Fibroblast of lung (primary cell): ENCODE data around the gene SORCS3. TPM values are rescaled to one million over a fixed set of nuclear protein-coding genes. Genes with fewer than 3 reads are reported as not detected.

Experiments
- DNase-seq, 2 donors: peaks; one replicate each; pipeline versions ENCODE4 v3.0.0 to v3.0.0-alpha.2; 2010; ENCODE audit warnings: low read depth in 2 of 2
- H2AFZ ChIP-seq: 2 replicates; pipeline ENCODE4 v1.5.1; 2012; ENCODE audit warnings: low read length, control low read depth, inconsistent platforms
- H3K27ac ChIP-seq: 2 replicates; pipeline ENCODE4 v1.5.1; 2011; ENCODE audit warnings: low read length, control low read depth; ENCODE audit not compliant: insufficient read depth
- H3K27me3 ChIP-seq: 2 replicates; pipeline ENCODE4 v1.5.1; 2011; ENCODE audit warnings: mild to moderate bottlenecking, low read length; ENCODE audit not compliant: control insufficient read depth, insufficient read depth
- H3K36me3 ChIP-seq: 2 replicates; pipeline ENCODE4 v1.5.1; 2011; ENCODE audit warnings: low read length; ENCODE audit not compliant: control insufficient read depth, insufficient read depth
- H3K4me1 ChIP-seq: 2 replicates; pipeline ENCODE4 v1.5.1; 2011; ENCODE audit warnings: low read length; ENCODE audit not compliant: control insufficient read depth, insufficient read depth; ENCODE audit errors: extremely low read depth
- H3K4me2 ChIP-seq: 2 replicates; pipeline ENCODE4 v1.5.1; 2011; ENCODE audit warnings: low read length, control low read depth; ENCODE audit not compliant: insufficient read depth; ENCODE audit errors: extremely low read depth
- H3K4me3 ChIP-seq, 4 experiments: fragments of 200-600 bp in 1 of 4; sonication (generic) in 1 of 4; replicated peaks in 1 of 4; 2 replicates each; pipeline ENCODE4 v1.5.1; 2011 to 2016; ENCODE audit warnings: low read length in 4 of 4, low read depth in 3 of 4, mild to moderate bottlenecking in 3 of 4, control low read depth in 2 of 4, inconsistent platforms in 1 of 4, mixed read lengths in 1 of 4; ENCODE audit not compliant: insufficient read depth in 1 of 4; ENCODE audit errors: control extremely low read depth in 1 of 4
- H3K79me2 ChIP-seq: 2 replicates; pipeline ENCODE4 v1.5.1; 2012; ENCODE audit warnings: mild to moderate bottlenecking, low read length, inconsistent platforms; ENCODE audit not compliant: control insufficient read depth, insufficient read depth
- H3K9ac ChIP-seq: 2 replicates; pipeline ENCODE4 v1.5.1; 2011; ENCODE audit warnings: mild to moderate bottlenecking, low read length, control low read depth; ENCODE audit not compliant: insufficient read depth
- H3K9me3 ChIP-seq: 2 replicates; pipeline ENCODE4 v1.5.1; 2012; ENCODE audit warnings: low read depth, low read length; ENCODE audit not compliant: control insufficient read depth, insufficient read depth
- H4K20me1 ChIP-seq: 2 replicates; pipeline ENCODE4 v1.5.1; 2011; ENCODE audit warnings: low read length; ENCODE audit not compliant: control insufficient read depth, insufficient read depth; ENCODE audit errors: extremely low read depth
- CTCF ChIP-seq, 2 donors: IDR thresholded peaks in 1 of 2; conservative IDR thresholded peaks in 1 of 2; 1 replicate in 1 of 2; 2 replicates in 1 of 2; pipeline ENCODE4 v1.5.1; 2011 to 2012; ENCODE audit warnings: low read length in 2 of 2, control low read depth in 1 of 2, inconsistent platforms in 1 of 2, low read depth in 1 of 2, mild to moderate bottlenecking in 1 of 2
- EZH2 ChIP-seq: IDR thresholded peaks from 2 replicates; pipeline ENCODE4 v1.5.1; 2012; ENCODE audit warnings: low read length, control low read depth, mild to moderate bottlenecking; ENCODE audit errors: missing control alignments
- polyA plus RNA-seq, 2 donors: library from polyadenylated mRNA; depleted of rRNA in 1 of 2; stranded (reverse) in 1 of 2; unstranded in 1 of 2; fragments of >200 nt; gene quantifications; 2 replicates each; pipeline ENCODE4 v1.2.1, GENCODE V29; 2011 to 2012; ENCODE audit warnings: missing spikeins in 1 of 2
- total RNA-seq: library from RNA; depleted of rRNA; stranded (reverse); fragments of >200 nt; gene quantifications from 2 replicates; pipeline ENCODE4 v1.2.1, GENCODE V29; 2014

SORCS3 gene
- total and polyA plus RNA-seq, 2 donors (not counting 1 experiment from before 2014, with no cell fraction given) = not detected

GRCh38 chr10:105073999-105074398 is 432.9 kb downstream of the SORCS3 start:
- no peak overlapping the region for H3K9ac ChIP-seq
- H3K27me3 ChIP-seq = no peaks in the 10 kb centered on the region
- H3K4me1 ChIP-seq = no peaks in the 10 kb centered on the region
- no peaks in the 10 kb centered on the region for H3K36me3 ChIP-seq
- no peaks in the 10 kb centered on the region for H3K79me2 ChIP-seq
- H3K4me3 ChIP-seq = no peak overlapping the region
- H2AFZ ChIP-seq = no peak overlapping the region
- no peak overlapping the region for H3K4me2 ChIP-seq
- TF ChIP-seq CTCF (conservative IDR thresholded peaks at IDR 0.05 in 1 of 2, IDR thresholded peaks at IDR 0.05 in 1 of 2; ENCODE audit: low read depth in 1 of 2, low read length in 2 of 2) = no peak
- TF ChIP-seq EZH2 = no peak
- no peak for DNase-seq
- no peaks in the 10 kb centered on the region for H4K20me1 ChIP-seq
- no peak overlapping the region for H3K27ac ChIP-seq
- H3K9me3 ChIP-seq = no peaks in the 10 kb centered on the region

- no peaks in the 10 kb centered on the region for H3K79me2 ChIP-seq
- DNase-seq = no peak
- H3K36me3 ChIP-seq = no peaks in the 10 kb centered on the region
- H3K27me3 ChIP-seq = no peaks in the 10 kb centered on the region
- H3K27ac ChIP-seq = no peak overlapping the region
- no peak overlapping the region for H2AFZ ChIP-seq
- no peak overlapping the region for H3K4me3 ChIP-seq
- no peaks in the 10 kb centered on the region for H4K20me1 ChIP-seq
- TF ChIP-seq EZH2 (no peak), CTCF (conservative IDR thresholded peaks at IDR 0.05 in 1 of 2, IDR thresholded peaks at IDR 0.05 in 1 of 2; ENCODE audit: low read depth in 1 of 2, low read length in 2 of 2) (no peak)
- no peaks in the 10 kb centered on the region for H3K9me3 ChIP-seq
- H3K4me1 ChIP-seq = no peaks in the 10 kb centered on the region
- no peak overlapping the region for H3K9ac ChIP-seq
- H3K4me2 ChIP-seq = no peak overlapping the region
Measured at GRCh38 chr10:105075031-105075430, 433.9 kb downstream of the SORCS3 start.

GRCh38 chr10:105085980-105086379 is 444.9 kb downstream of the SORCS3 start:
- no peaks in the 10 kb centered on the region for H3K36me3 ChIP-seq
- H3K9ac ChIP-seq = no peak overlapping the region
- H4K20me1 ChIP-seq = no peaks in the 10 kb centered on the region
- H3K4me1 ChIP-seq = no peaks in the 10 kb centered on the region
- no peak for TF ChIP-seq CTCF (conservative IDR thresholded peaks at IDR 0.05 in 1 of 2, IDR thresholded peaks at IDR 0.05 in 1 of 2; ENCODE audit: low read depth in 1 of 2, low read length in 2 of 2)
- TF ChIP-seq EZH2 = no peak
- no peak for DNase-seq
- no peaks in the 10 kb centered on the region for H3K27me3 ChIP-seq
- no peaks in the 10 kb centered on the region for H3K9me3 ChIP-seq
- H3K27ac ChIP-seq = no peak overlapping the region
- no peak overlapping the region for H3K4me3 ChIP-seq
- H3K4me2 ChIP-seq = no peak overlapping the region
- H2AFZ ChIP-seq = no peak overlapping the region
- H3K79me2 ChIP-seq = no peaks in the 10 kb centered on the region
